Stomach (tissue), 9 donors: Measurements from ENCODE around the gene OPN3. TPM values are rescaled to one million over a fixed set of nuclear protein-coding genes. Genes with fewer than 3 reads are reported as not detected.
A peak's percentile ranks its signal among the peaks of the same experiment; 100 is the strongest.

Source experiments
- DNase-seq, 2 donors: peaks; one replicate each; pipeline versions ENCODE4 v3.0.0 to v3.0.0-alpha.2; 2013 to 2019
- H3K27ac ChIP-seq, 5 donors: fragments of 200-600 bp in 4 of 5; sonication (generic) in 4 of 5; one replicate each; pipeline ENCODE4 v1.5.1; 2013 to 2019; ENCODE audit warnings: mild to moderate bottlenecking in 1 of 5, moderate library complexity in 1 of 5
- H3K27me3 ChIP-seq, 3 donors: fragments of 200-600 bp; sonication (generic); one replicate each; pipeline ENCODE4 v1.5.1; 2017 to 2019; ENCODE audit warnings: mixed run types in 1 of 3
- H3K36me3 ChIP-seq, 4 donors: fragments of 200-600 bp; sonication (generic); 1 replicate in 3 of 4; 2 replicates in 1 of 4; pipeline ENCODE4 v1.5.1; 2016 to 2019
- H3K4me1 ChIP-seq, 4 donors: fragments of 200-600 bp; sonication (generic); one replicate each; pipeline ENCODE4 v1.5.1; 2016 to 2019
- H3K4me3 ChIP-seq, 4 donors: fragments of 200-600 bp; sonication (generic) in 3 of 4; one replicate each; pipeline ENCODE4 v1.5.1; 2016 to 2019; ENCODE audit warnings: mild to moderate bottlenecking in 1 of 4
- H3K9me3 ChIP-seq, 4 donors: fragments of 200-600 bp; sonication (generic); one replicate each; pipeline ENCODE4 v1.5.1; 2016 to 2019
- CTCF ChIP-seq, 7 experiments: fragments of 450-650 bp in 4 of 7; fragments of 200-600 bp in 3 of 7; sonication (generic) in 3 of 7; IDR thresholded peaks; one replicate each; pipeline ENCODE4 v1.5.1; 2016 to 2019; ENCODE audit warnings: antibody characterized with exemption in 7 of 7, control low read depth in 2 of 7, mild to moderate bottlenecking in 1 of 7
- EP300 ChIP-seq: sonication (generic); formaldehyde crosslinking; IDR thresholded peaks from one replicate; pipeline ENCODE4 v1.6.1; 2017; ENCODE audit warnings: antibody characterized with exemption
- POLR2A ChIP-seq, 4 donors: fragments of 450-650 bp; IDR thresholded peaks; one replicate each; pipeline ENCODE4 v1.6.1; 2016; ENCODE audit warnings: antibody characterized with exemption in 4 of 4, control low read depth in 2 of 4, mild to moderate bottlenecking in 1 of 4, moderate library complexity in 1 of 4
- POLR2AphosphoS5 ChIP-seq, 3 donors: sonication (generic); formaldehyde crosslinking; IDR thresholded peaks; one replicate each; pipeline ENCODE4 v1.6.1; 2016; ENCODE audit warnings: antibody characterized with exemption in 3 of 3
- WGBS, 5 donors: extraction: QIAGEN DNeasy Blood & Tissue Kit in 3 of 5; methylation state at CpG; one replicate each; pipeline versions ENCODE4 v1.1.5 to v1.1.7; 2013 to 2018; 5-methylcytosine and 5-hydroxymethylcytosine counted together
- intact Hi-C: fragments of 100-400 bp; cut with DNase I; formaldehyde crosslinking; loops from one replicate; pipeline ENCODE4 v1.15.1; 2023; ENCODE audit warnings: low total_unique reads
- polyA plus RNA-seq, 3 donors: library from polyadenylated mRNA; stranded (reverse); fragments of 200-250 nt; gene quantifications; one replicate each; pipeline ENCODE4 v1.2.3, GENCODE V29; 2013
- total RNA-seq, 5 donors: library from RNA; depleted of rRNA; stranded (reverse); fragments of >200 nt; gene quantifications; one replicate each; pipeline versions ENCODE4 v1.1.0 to v1.2.3, GENCODE V29; 2014 to 2016
- donor health status: healthy with polysubstance abuse.
- donor health status: Bipolar disorder and iron deficiency.
- donor health status: healthy.

The OPN3 gene
- total and polyA plus RNA-seq, 8 donors, result 1.8 to 15.1 (median 8.1) TPM; not detected in 1

- WGBS, 5 donors, result 36 to 63% (median 39%) methylated on average over 2 of the region's 2 CpGs
- H3K4me1 ChIP-seq, result peaks cover 0 to 11% (median 0%) of the 10 kb centered on the region in 4 donors
- no peak for DNase-seq
- no peak overlapping the region for H3K4me3 ChIP-seq
- intact Hi-C loops, result no loop called here
- no peaks in the 10 kb centered on the region for H3K9me3 ChIP-seq
- no peaks in the 10 kb centered on the region for H3K27me3 ChIP-seq
- no peaks in the 10 kb centered on the region for H3K36me3 ChIP-seq
- TF ChIP-seq EP300 (no peak), CTCF (IDR thresholded peaks at IDR 0.05) (no peak), POLR2A (IDR thresholded peaks at IDR 0.05) (no peak), POLR2AphosphoS5 (IDR thresholded peaks at IDR 0.05) (peak in 1 of 3 donors; percentile 30)
- H3K27ac ChIP-seq, result no peak overlapping the region
Measured at GRCh38 chr1:241624935-241625334, 15.2 kb downstream of the OPN3 start.

- 84 to 91% (median 88%) methylated on average over 5 of the region's 5 CpGs for WGBS, 5 donors
- H3K4me3 ChIP-seq, result no peak overlapping the region
Measured at GRCh38 chr1:241622669-241623068, 17.5 kb downstream of the OPN3 start.

GRCh38 chr1:241617426-241617825 lies 22.7 kb downstream of the OPN3 start:
- DNase-seq, result no peak
- TF ChIP-seq POLR2AphosphoS5 (IDR thresholded peaks at IDR 0.05), result no peak
- no peak for TF ChIP-seq POLR2A (IDR thresholded peaks at IDR 0.05)
- no peak for TF ChIP-seq CTCF (IDR thresholded peaks at IDR 0.05)
- TF ChIP-seq EP300, result no peak
- H3K9me3 ChIP-seq, result no peaks in the 10 kb centered on the region
- H3K4me3 ChIP-seq, result no peak overlapping the region
- intact Hi-C loops, result no loop called here
- no peak overlapping the region for H3K27ac ChIP-seq
- H3K4me1 ChIP-seq, result peaks cover 0 to 16% (median 9%) of the 10 kb centered on the region in 4 donors
- H3K36me3 ChIP-seq, result no peaks in the 10 kb centered on the region
- no peaks in the 10 kb centered on the region for H3K27me3 ChIP-seq
- 92 to 96% (median 95%) methylated on average over 7 of the region's 7 CpGs for WGBS, 5 donors

More at GRCh38 chr1:241622669-241623068, 17.5 kb downstream of the OPN3 start:
- H3K27ac ChIP-seq, result no peak overlapping the region
- intact Hi-C loops, result no loop called here
- no peak for TF ChIP-seq POLR2AphosphoS5 (IDR thresholded peaks at IDR 0.05)
- no peak for TF ChIP-seq POLR2A (IDR thresholded peaks at IDR 0.05)
- H3K27me3 ChIP-seq, result no peaks in the 10 kb centered on the region
- H3K36me3 ChIP-seq, result no peaks in the 10 kb centered on the region
- H3K4me1 ChIP-seq, result peaks cover 0 to 5% (median 0%) of the 10 kb centered on the region in 4 donors
- no peaks in the 10 kb centered on the region for H3K9me3 ChIP-seq
- no peak for DNase-seq

- intact Hi-C loops, result no loop called here
- 40 to 65% (median 60%) methylated on average over 8 of the region's 8 CpGs for whole genome bisulfite sequencing, 5 donors
- Histone ChIP-seq H3K36me3 (no peaks in the 10 kb centered on the region), H3K4me3 (no peak overlapping the region), H3K9me3 (no peaks in the 10 kb centered on the region), H3K27ac (peak overlapping the region in 1 of 5 donors; percentile 8), H3K27me3 (no peaks in the 10 kb centered on the region), H3K4me1 (peaks cover 0 to 32% (median 17%) of the 10 kb centered on the region in 4 donors)
- TF ChIP-seq POLR2AphosphoS5 (IDR thresholded peaks at IDR 0.05) (no peak), CTCF (IDR thresholded peaks at IDR 0.05) (no peak), POLR2A (IDR thresholded peaks at IDR 0.05) (no peak), EP300 (no peak)
- peak in 1 of 2 donors; percentile 38 for DNase-seq
Measured at GRCh38 chr1:241615043-241615974, 24.9 kb downstream of the OPN3 start.
